Superior temporal gyrus (tissue), 1 donor: ENCODE results near the gene SNX25.

Experiments
- DNase-seq: peaks from one replicate; pipeline ENCODE4 v3.0.0-alpha.2; 2016; ENCODE audit errors: extremely low spot score

SNX25 gene

DNA sequence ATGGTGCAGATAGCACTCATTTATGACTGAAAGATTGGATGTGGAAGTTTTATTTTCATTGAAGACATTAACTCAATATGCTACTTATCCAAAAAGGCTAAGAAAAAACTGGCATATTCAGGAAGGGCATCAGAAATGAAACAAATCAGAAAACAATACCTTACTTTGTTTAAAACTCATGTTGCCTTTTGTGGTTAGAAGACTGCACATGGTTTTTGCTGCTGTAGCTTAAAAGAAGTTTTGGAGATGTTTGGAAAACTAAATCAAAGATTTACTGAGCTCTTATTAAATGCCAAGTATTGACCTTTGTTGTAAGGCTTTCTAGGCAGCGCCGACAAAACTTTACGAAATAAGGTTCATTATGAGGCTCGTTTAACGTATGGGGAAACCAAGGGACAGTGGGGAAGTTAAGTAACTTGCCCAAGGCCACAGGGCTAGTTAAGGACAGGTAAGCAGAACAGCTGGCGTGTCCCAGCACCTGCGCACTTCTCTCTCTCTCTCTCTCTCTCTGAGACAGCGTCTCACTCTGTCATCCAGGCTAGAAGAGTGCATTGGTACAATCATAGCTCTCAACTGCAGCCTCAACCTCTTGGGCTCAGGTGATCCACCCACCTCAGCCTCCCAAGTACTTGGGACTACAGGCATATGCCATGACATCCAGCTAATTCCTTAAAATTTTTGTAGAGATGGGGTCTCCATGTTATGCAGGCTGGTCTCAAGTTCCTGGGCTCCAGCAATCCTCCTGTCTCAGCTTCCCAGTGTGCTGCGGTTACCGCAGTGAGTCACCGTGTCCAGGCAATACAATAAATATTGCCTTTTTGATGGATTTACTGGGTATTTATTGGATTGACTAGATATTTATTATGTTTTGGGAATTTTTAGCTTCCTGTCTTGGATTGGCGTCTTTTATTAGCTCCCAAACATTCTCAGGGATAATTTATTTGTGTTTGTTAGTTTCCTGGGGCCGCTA lies 170.2 kb downstream of the SNX25 start:
- no peak for DNase-seq

DNA sequence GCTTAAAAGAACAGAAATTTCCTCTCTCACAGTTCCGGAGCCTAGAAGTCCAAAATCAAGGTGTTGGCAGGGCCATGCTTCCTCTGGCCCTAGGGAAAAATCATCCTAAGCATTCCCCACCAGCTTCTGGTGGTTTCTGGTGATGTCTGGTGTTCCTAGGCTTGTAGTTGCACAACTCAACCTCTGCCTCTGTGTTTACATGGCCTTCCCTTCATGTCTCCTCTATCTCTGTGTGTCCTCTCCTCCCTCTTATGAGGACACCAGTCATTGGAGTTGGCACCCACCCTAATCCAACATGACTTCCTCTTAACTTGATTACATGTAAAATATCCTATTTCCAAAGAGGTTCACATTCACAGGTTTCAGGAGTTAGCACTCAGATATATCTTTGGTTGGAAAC lies 170.9 kb downstream of the SNX25 start:
- no peak for DNase-seq

DNA sequence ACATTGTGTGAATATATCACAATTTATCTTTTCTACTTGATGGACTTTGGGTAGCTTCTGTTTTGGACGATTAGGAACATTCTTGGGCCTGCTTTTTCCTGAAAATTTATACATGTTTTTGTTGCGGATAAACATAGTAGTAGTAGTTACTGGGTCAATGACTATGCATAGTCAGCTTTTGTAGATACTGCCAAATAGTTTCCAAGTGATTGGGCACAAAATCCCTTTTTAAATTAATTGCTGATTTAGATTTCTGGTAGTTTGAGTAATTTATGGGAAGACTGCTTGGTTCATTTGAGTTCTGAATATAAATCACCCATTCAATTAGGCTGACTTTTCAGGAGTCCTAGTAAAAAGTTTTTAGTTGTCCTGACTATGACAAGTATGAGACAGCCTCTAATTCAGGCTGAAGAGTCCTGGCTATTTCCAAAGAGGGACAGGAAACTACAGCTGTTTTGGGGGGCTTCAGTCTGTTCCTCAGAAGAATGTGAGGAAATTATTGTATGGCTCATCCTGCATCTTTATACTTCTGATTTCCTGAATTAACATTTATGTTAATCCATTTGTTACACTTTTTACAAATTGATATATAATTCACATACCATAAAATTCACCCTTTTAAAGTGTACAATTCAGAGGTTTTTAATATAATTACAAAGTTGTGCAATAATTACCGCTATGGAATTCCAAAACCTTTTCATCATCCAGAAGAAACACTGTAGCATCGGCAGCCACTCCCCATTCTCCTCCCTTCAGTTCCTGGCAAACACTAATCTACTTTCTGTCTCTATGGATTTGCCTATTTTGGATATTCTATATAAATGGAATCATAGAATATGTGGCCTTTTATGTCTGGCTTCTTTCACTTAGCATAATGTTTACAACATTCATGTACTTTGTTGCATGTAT lies 172.1 kb downstream of the SNX25 start:
- DNase-seq = no peak

DNA sequence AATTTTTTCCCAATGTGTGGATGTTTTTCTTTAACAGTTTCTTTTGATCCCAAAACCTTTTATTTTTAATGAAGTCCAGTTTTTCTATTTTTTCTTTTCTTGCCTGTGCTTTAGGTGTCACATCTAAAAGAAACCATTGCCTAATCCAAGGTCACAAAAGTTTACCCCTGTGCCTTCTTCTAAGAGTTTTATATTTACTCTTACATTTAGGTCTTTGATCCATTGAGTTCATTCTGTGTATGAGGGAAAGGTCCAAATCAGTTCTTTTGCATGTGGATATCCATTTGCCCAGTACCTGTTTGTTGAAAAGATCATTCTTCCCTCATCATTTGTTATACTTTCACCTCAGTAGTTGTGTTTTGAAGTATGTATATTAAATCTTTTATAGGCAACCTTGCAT lies 173.4 kb downstream of the SNX25 start:
- no peak for DNase-seq

DNA sequence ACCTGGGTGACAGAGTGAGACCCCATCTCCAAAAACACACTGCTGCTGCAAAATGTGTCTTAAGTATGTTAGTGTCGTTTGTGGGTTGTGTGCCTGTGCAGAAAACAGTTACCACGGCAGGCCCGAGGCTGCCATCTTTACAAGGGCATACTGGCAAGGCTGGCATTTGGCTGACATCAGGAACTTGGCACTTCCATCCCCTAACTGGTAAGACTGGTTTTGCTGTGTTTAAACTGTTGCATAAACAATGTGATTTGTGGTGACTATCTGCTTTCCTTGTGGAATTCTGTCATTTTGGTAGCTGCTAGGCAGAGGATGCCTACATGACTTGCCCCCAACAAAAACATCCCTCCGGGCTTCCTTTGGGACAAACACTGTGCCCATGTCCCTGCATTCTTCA lies 174.1 kb downstream of the SNX25 start:
- DNase-seq = no peak

GRCh38 chr4:185384061-185384460 lies 174.7 kb downstream of the SNX25 start:
- no peak for DNase-seq

GRCh38 chr4:185384930-185385331 lies 175.5 kb downstream of the SNX25 start:
- DNase-seq = no peak

- DNase-seq = no peak
Observed at GRCh38 chr4:185387957-185388356, 178.6 kb downstream of the SNX25 start.

DNA sequence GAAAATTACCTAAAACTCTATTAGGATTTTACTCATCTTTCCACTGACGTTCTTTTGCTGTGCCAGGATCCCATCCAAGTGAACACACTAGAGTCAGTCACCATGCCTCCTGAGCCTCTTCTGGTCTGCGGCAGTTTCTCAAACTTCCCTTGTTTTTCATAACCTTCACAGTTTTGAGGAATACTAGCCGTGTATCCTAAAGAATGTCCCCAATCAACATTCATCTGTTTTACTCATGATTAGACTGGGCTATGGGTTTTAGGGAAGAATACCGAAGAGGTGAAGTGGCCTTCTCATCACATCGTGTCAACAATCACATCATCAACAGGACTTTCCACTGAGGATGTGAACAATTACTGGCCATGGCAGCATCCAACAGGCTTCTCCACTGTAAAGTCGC lies 181.5 kb downstream of the SNX25 start:
- no peak for DNase-seq

- no peak for DNase-seq
Observed at GRCh38 chr4:185392156-185392555, 182.8 kb downstream of the SNX25 start.

DNA sequence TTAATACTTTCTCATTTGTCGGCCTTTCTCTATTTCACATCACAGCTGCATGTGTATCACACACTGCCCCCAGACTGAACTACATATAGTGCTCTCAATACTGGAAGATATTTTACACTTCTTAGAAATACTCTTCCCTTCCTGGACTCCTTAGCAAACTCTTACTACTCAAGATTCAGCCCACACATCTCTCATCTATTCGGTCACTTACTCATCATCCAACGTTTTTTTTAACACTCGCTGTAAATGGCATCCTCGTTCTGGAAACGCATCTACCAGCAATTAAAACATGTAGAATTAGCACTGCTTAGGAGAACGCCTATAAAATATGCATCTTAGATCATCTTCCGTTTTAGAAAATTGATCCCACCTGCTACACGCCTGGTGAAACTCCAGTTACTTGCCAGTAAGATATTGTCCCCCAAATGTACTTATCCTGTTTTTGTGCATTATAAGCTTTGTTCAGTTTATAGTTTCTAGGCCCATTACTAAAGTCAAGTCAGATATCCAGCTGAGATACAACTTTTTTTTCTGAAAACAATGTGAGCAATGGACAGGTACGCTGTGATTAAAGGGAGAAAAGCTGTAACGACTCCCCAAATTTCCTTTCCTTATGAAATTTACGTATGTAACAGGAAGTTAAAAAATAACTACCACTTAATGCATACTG lies 185.3 kb downstream of the SNX25 start:
- DNase-seq = peak; percentile 79

DNA sequence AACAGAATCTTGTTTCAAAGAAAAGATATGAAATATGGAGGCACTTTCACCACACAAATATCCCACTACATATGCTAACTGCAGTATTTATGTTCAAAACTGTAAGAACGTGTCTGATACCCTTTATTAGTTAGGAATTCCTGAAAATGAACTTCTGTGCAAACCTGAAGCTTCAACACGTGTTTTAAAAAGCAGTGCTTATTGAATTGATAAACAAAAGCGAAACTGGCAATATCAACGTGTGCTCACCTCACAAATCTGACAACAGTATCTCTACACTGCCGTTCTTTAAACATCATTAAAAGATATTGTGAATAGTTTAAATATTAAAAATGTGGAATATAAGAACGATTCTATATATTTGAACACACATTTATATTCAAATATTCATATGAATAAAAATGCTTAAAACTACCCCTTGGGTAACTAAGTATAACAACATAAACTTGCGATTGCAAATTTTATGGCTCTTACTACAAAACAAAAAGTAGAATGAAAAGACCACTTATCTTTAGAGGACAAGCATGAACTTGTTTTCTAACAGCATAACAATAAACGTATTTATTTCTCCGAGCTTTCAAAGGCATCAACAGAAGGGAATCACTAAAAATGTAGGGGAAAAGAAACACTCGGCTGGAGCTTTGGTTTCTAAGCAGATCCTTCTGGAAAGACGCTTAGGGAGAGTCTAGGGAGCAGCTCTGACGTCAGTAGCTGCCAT lies 186.0 kb downstream of the SNX25 start, which contains the start of gene LRP2BP:
Gene LRP2BP, minus strand, starts transcription at position 687 of the 718 bp plus-strand sequence. CDS start 17,738 bp downstream, outside the sequence.
- peak; percentile 95 for DNase-seq

DNA sequence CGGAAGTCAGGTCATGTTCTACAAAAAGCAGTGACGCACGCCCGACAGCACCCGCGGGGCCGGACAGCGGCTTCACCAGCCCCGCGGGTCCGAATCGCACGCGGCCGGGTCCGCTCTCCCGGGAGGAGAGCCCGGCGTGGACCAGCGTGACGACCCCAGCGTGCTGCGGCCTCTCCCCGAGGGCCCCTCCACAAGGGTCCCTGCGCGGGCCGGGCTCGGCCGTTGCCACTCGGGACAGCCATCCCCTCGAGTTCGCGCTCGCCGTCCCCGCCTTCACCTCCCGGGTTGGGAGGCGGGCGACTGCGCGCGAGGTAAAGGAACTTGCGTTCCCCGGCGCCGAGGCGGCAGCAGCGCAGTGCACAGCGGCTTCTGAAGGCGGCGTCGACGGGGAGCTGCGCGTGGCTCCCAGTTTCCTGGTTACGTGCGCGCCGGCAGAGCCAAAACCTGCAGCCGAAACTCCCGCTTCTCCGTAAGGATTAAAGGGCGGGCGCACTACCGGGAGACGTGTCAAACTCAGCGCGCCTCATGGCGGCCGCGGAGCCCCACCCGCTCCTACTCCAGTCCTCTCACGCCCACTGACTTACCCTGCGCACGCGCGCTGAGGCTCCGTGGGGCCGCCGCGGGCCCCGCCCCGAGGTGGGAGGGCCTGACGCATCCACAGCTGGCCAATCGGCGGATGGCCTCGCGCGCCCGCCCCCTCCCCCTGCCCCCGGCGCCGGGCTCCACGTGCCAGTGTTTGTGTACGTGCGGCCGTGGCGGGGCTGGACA lies 186.7 kb downstream of the SNX25 start:
- peak; percentile 98 for DNase-seq

GRCh38 chr4:185396724-185397385 lies 187.5 kb downstream of the SNX25 start, which contains the start of gene ANKRD37:
Gene ANKRD37, plus strand, starts transcription at chr4:185396841. Its CDS starts 83 bp downstream, at chr4:185396924.
- DNase-seq = no peak

GRCh38 chr4:185398618-185399017 lies 189.2 kb downstream of the SNX25 start:
- no peak for DNase-seq

GRCh38 chr4:185399466-185399865 lies 190.1 kb downstream of the SNX25 start:
- DNase-seq = peak; percentile 62

- no peak for DNase-seq
Observed at GRCh38 chr4:185404031-185404430, 194.6 kb downstream of the SNX25 start.

DNA sequence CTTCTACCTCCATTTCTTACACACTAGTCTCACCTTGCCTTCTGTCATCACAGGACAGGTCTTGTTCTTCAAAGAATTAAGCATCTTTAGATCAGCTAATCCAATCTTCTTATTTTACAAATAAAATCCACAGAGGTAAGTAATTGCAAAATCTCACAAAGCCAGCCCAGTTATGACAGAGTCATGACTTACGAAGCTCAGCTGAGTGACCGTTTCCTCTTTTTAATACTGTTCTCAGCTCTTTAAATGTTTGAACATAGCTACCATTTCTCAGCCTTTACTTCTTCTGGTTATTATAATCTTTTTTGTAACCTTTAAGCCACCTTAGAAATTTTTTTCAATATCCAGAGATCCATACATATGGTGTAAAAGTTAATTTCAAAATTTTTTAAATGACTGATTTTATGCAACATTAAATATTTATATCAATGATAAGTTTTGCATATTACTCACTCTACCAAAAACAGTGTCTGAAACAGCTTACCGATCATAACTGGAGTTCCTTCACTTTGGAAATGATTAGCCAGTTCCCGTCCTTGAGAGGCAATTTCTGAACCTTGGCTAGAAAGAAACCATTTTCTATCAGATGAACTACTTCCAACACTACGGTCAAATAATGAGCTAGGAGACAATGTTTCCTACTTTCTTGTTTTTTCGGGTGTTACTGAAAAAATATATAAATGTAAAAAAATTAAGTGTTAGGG lies 196.1 kb downstream of the SNX25 start:
- DNase-seq = no peak

GRCh38 chr4:185408432-185408831 lies 199.0 kb downstream of the SNX25 start:
- DNase-seq = no peak
